HG02840 (cell line): ENCODE data around the gene AP1G2.
"Not testable (repeated sequence)": the region's sequence is repeated elsewhere in the genome, so short reads cannot be mapped to it uniquely, and the experiment has no call there.

ENCODE experiments used
- ATAC-seq: cut with Tn5 transposase; IDR thresholded peaks from one replicate; pipeline ENCODE4 v1.9.1; 2021; ENCODE audit warnings: mild to moderate bottlenecking, moderate library complexity, moderate number of reproducible peaks; ENCODE audit not compliant: unreplicated experiment, low FRiP score

Gene AP1G2

DNA sequence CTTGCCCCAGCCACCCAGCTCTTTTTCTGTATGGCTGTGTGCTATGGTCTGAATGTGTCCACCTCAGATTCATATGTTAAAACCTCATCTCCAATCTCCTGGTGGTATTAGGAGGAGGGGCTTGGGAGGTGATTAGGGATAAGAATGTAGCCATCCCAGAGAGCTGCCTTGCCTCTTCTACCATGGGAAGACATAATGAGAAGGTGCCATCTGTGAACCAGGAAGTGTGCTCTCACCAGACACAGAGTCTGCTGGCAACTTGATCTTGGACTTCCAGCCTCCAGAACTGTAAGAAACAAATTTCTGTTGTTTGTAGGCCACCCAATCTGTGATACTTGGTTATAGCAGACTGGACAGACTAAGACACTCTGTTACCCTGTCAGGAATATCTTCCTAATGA is 33.8 kb upstream of the AP1G2 start:
- no peak for ATAC-seq

DNA sequence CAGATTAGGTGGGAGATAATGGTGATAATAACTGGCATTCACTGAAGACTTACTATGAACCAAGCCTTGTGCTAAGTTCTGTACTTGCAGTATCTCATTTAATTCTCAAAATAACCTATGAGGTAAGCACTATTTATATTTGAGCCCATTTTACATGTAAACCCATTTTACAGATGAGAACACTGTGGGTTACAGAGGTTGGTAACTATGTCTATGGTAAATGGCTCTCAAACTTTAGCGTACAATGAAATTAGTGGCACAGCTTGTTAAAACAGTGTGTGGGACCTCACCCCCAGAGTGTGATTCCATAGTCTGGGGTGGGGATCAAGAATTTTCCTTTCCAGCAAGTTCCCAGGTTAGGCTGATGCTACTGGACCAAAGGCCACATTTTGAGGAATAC is 33.2 kb upstream of the AP1G2 start:
- no peak for ATAC-seq

DNA sequence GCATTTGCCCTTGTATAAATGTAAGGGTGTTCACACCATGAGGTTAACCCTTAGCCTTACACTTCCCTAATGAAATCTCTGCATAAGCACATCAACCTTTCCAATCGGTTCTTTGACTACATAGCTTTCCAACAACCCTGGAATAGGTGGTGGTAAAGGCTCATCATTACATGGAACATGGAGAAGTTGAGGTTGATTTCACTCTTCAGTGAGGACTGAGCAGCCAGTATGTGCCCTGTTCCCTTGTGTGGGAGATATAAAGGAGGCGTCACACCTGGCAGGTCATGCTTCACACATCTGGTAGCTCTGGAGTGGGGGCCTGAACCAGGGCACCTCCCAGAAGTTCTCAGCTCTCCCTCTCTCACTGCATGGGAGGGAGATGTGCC is 32.7 kb upstream of the AP1G2 start:
- no peak for ATAC-seq

DNA sequence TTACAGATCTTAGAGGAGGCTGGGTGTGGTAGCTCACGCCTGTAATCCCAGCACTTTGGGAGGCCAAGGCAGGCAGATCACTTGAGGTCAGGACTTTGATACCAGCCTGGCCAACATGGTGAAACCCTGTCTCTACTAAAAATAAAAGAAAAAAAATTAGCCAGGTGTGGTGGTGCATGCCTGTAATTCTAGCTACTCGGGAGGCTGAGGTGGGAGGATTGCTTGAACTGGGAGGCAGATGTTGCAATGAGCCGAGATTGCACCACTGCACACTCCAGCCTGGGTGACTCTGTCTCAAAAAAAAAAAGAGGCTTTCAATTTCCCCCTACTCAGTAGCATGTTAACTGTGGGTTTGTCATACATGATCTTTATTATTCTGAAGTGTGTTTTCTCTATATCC is 26.6 kb upstream of the AP1G2 start:
- not testable (repeated sequence) for ATAC-seq

DNA sequence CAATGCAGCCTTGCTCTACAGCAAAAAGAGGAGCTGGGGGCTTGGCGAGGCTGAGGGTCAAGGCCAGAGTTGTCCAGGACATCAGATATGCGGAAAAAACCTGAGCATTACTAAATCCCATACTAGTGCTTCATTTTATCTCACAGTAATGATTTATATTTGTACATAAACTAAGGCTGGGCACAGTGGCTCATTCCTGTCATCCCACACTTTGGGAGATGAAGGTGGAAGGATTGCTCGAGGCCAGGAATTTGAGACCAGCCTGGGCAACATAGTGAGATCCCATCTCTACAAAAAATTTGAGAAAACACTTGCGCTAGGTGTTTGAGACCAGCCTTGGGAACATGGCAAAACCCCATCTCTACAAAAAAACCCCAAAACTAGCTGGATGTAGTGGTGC is 22.6 kb upstream of the AP1G2 start:
- ATAC-seq: no peak

DNA sequence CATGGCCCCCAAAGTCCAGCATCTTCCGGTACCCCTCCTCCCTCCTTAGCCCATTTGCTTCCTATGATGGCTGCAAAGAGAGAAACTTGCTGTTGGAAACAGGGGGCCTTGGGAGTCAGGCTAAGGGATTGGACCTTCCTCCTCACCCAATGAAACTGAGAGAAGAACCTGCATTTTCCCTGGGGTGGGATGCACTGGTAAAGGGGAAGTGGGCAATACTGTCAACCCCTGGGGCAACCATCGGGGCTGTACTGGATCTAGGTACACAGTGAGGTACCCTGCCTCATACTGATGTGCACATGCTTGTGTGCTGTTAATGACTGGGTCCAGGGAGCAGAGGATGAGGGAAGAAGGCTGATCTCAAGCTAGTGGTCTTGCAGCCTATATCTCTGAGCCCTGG is 22.0 kb upstream of the AP1G2 start:
- ATAC-seq: no peak

DNA sequence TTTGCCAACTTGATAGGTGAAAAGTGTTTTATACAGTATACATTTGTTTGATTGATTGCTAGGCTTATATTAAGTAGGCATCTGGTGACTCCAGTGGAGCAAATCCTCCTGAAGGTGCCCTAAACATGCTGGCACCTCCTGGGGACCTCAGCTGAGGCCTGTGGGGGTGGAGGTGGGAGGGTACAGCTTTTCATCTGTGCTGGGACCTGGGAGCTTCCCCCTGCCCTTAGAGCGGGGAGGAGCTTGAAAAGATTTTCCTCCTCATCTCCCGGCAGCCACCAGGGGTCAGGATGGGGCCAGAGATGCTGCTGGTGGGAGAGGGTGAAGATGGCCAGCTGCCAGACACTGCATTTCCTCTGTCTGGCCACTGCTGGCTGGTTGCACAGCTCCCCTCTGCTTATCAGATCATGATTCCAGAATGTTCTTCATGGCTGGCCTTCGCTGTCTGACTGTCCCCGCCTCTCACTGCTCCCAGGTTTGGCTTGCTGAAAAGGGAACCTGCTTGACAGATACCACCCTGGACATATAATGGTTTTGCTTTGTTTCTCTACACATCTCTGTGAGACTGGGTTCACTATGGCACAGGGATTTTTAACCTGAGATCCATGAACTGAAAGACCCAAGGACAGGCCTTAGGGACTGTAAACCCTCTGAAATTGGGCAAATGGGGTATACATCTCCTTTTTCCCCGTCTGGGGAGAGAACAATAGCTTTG is 21.4 kb upstream of the AP1G2 start:
- ATAC-seq: peak; percentile 90

DNA sequence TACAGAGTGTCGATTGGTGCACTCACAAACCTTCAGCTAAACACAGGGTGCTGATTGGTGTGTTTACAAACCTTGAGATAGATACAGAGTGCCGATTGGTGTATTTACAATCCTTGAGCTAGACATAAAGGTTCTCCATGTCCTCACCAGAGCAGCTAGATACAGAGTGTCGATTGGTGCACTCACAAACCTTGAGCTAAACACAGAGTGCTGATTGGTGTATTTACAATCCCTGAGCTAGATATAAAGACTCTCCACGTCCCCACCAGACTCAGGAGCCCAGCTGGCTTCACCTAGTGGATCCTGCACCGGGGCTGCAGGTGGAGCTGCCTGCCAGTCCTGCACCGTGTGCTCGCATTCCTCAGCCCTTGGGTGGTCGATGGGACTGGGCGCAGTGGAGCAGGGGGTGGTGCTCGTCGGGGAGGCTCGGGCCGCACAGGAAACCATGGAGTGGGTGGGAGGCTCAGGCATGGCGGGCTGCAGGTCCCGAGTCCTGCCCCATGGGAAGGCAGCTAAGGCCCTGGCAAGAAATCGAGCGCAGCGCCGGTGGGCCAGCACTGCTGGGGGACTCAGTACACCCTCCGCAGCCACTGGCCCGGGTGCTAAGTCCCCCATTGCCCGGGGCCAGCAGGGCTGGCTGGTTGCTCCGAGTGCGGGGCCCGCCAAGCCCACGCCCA is 17.1 kb upstream of the AP1G2 start:
- ATAC-seq: not testable (repeated sequence)

DNA sequence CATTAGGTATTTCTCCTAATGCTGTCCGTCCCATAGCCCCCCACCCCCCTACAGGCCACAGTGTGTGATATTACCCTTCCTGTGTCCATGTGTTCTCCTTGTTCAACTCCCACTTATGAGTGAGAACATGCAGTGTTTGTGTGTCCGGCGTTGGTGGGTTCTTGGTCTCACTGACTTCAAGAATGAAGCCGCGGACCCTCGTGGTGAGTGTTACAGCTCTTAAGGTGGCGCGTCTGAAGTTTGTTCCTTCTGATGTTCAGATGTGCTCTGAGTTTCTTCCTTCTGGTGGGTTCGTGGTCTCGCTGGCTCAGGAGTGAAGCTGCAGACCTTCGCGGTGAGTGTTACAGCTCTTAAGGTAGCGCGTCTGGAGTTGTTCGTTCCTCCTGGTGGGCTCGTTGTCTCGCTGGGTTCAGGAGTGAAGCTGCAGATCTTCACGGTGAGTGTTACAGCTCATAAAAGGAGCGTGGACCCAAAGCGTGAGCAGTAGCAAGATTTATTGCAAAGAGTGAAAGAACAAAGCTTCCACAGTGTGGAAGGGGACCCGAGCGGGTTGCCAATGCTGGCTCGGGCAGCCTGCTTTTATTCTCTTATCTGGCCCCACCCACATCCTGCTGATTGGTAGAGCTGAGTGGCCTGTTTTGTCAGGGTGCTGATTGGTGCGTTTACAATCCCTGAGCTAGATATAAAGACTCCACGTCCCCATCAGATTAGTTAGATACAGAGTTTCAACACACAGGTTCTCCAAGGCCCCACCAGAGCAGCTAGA is 16.4 kb upstream of the AP1G2 start:
- ATAC-seq: not testable (repeated sequence)

DNA sequence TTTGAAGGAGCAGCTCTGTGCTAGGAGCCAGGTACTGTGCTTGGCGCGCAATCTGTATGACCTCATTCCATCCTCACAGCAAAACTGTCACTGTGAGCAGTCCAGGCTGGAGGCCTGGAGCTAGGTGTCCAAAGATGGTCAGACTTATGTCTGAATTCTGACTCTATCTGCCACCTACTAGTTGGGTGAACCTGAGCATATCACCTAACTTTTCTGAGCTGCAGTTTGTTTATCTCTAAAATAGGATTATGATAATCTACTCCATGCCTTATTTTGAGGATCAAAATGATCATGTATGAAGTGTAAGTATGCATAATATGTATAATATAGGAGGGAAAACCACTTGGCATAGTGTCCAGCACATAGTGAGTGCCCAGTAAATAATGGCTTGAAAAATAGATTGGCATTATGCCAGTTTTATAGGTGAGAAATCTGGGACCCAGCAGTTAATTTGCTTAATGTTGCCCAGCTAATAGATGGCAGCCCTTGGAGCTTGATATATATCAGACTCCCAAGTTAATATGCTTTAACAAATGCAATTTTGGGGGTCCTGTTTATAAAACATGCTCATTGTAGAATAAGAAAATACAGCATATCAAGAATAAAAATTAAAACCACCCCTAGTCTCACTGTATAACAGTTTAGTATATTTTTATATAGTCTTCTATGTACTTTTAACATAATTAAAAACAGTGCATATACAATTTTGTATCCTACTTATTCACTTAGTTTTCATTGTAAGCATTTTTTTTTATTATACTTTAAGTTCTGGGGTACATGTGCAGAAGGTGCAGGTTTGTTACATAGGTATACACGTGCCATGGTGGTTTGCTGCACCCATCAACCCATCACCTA is 15.5 kb upstream of the AP1G2 start:
- ATAC-seq: no peak

DNA sequence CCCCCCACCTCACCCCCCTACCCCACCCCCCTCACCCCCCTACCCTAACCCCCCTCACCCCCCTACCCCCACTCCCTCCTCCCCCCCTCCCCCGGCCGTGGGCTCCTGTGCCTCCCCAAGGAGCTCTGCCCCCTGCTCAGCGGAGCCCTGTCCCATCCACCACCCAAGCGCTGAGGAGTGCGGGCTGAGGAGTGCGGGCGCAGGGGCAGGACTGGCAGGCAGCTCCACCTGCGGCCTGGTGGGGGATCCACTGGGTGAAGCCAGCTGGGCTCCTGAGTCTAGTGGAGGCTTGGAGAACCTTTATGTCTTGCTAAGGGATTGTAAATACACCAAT is 13.3 kb upstream of the AP1G2 start:
- no peak for ATAC-seq

DNA sequence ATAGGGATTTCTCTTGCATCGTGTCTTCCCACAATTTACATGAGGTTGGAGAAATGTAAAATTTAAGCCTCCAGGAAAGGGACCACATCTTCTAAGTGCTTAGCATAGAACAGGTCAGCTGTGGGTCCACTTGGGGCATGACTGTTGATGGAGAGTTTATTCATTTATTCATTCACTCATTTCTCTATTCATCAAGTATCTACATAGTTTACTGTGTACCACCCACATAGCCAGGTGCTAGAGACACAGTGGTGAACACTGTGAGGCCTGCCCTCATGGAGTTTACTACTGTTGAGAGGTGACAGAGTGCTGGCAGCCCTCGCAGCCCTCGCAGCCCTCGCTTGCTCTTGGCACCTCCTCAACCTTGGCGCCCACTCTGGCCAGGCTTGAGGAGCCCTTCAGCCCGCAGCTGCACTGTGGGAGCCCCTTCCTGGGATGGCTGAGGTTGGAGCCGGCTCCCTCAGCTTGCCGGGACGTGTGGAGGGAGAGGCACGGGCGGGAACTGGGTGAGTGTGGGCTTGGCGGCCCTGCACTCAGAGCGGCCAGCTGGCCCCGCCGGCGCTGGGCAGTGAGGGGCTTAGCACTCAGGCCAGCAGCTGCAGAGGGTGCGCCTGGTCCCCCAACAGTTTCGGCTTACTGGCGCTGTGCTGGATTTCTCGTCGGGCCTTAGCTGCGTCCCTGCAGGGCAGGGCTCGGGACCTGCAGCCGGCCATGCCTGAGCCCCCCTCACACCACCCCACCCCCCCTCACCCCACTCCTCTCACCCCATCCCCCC is 12.7 kb upstream of the AP1G2 start:
- no peak for ATAC-seq

DNA sequence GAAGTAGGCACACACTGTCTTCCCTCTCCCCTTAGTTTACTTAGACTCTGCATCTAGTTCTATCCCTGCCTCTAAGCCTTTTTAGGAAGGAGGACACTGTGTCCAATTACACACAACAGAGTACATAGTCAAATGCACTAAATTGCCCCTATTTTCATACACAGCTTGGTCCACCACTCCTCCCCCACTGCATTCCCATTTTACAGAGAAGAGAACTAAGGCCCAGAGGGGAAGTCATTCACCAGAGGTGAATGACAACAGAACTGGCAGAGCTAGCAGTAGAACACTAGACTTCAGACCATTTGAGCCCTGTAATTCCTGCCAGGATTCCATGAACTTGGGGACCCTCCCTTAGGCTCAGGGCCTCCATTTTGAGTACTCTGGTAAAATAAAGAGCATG is 12.1 kb upstream of the AP1G2 start:
- ATAC-seq: no peak

DNA sequence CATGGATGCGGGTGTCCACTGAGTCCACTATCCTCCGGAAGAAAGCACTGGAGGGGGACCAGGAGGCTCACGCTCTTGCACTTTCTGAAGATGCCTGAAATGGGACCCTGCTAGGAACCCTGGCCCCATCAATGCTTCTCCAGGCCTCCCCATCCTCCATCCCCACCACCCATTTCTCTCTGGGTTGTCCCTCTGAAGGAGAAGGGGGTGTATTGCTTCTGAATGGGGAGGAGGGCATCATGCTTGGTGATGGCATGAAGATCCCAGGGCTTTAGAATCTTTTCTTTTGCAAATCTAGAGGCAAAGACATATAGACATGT is 11.7 kb upstream of the AP1G2 start:
- no peak for ATAC-seq

DNA sequence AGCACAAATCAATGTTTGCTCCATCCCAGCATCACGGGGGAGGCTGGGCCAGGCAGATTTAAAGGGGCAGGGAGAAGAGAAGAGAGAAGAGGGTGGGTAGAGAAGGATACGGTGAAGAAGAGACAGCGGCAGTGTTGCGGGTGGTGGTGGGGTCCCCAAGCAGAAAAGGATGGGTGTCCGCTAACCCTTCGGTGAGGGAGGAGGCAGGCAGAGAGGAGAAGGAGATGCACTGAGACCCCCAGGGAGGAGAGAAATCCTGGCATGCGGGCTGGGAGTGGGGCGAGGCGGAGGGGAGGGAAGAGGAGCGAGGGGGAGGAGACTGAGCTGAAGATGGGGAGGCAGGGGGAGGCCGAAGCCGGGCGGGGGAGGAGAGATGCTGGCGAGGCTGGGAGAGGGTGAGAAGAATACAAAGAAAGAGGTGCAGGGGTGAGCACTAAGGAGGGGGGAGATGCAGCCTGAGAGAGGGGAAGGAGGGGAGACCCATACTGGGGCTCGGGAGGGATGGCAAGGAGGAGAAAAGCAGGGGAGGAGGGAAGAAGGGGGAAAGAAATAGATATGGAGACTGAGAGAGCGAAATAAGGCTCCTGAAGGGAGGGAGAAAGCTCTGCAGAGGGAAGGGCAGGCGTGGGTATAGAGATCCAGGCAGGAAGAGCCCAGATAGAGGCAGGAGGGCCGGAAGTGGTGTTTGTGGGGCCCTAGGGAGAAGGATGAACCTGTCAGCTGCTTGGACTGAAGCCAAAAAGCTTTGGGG is 11.1 kb upstream of the AP1G2 start, which contains the start of gene JPH4:
JPH4 (minus strand) TSS at position 231 of the 751 bp plus-strand sequence. CDS start 1,337 bp downstream, outside the sequence.
- no peak for ATAC-seq

DNA sequence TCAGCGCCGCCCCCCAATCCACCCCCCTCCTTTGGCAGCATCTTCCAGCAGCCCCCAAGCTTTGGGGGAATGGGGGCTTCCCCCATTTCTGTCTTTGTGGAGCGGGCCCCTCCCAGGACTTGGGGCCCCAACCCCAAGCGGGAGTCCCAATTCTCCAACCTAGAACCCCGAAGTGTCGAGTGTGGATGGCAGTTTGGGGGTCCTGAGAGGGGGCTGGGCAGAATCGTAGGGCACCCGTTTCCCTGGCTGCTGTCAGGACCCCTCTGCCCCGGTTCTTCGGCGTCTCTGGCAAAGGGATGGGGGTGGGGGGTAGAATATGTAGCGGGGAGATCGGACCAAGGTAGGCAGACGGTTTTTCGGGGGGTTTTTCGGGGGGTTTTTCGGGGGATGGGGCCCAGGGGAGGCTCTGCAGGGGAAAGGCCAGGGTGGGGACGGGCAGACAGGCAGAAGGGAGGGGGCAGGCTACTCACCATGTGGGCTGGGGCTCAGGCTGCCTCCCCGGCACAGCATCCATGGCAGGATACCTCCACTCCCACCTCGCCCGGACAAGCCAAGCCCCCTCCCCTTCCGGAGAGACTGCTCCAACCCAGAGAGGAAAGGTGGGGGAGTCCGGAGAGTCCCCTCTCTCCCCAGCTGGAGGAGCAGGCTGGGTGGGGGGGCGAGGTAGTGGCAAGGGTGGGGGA is 10.3 kb upstream of the AP1G2 start:
- no peak for ATAC-seq

DNA sequence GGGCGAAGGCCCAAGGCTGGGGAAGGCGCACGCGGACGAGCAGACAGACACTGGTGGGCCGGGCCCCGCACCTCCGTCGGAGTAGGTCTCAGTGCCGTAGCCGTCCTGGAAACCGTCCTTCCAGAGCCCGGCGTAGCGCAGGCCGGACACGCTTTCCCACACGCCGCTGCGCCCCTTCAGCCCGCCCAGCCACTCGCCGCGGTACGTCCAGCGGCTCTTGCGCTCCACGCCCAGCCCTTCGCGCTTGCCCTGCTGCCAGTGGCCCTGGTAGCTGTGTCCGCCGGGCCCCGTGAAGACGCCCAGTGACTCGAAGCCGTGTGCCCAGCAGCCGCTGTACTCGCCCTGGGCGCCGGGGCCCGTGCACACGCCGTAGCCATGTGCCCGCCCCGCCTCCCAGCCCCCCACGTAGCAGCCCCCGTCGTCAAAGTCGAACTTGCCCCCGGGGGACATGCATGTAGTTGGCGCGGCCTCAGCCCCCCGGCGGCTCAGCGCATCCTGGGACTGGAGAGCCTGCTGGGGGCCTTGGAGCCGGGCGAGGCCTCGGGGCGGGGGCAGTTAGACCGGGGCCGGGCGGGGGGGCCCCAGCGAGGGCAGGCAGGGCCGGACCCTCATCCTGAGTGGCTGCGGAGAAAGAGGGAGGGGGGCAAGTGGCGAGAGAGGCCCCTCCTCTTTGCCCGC is 9.6 kb upstream of the AP1G2 start:
- ATAC-seq: no peak

DNA sequence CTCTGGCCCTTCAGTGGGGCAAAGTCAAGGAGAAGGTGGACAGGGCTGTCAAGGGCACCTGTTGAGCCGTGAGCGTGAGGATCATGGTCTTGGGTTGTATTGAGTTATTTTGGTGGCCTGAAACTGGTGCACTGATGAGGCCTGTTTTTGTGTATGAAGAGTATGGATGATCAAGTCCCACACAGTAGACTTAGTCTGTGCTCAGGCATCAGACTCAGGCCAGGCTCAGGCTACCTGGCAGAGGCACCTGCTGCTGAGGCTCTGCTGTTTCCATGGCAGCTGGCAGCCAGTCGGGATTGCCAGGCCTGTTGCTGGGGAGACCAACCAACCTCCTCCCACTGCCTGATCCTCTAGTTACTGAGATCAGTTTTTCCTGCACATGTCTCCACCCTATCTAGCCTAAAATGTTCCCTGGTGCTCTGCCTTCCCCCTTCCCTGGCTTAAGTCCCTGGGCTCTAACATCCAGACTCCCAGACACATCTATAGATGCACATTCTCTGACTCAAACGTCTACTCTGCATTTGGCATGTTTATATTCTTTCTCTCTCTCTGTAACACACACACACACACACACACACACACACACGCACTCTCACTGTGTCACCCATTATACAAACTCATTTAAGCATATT is 5.9 kb upstream of the AP1G2 start:
- ATAC-seq: no peak
